GM23338 (cell line): Measurements from ENCODE around the gene DLK1. TPM values are rescaled to one million over a fixed set of nuclear protein-coding genes. Genes with fewer than 3 reads are reported as not detected.

ENCODE experiments used
- ATAC-seq: fragments of 200-7000 bp; cut with Tn5 transposase; 3 replicates; pipeline ENCODE4 v1.9.1; 2020
- DNase-seq: peaks from one replicate; pipeline ENCODE4 v3.0.0-alpha.2; 2015; ENCODE audit warnings: low spot score
- H2AFZ ChIP-seq: fragments of 200-600 bp; sonication (generic); 2 replicates; pipeline ENCODE4 v1.8.0; 2016; ENCODE audit warnings: antibody characterized with exemption, mild to moderate bottlenecking, moderate library complexity
- H3F3A ChIP-seq: fragments of 200-600 bp; sonication (generic); replicated peaks from 2 replicates; pipeline ENCODE4 v1.8.0; 2017; ENCODE audit warnings: antibody characterized with exemption, mixed run types, low read depth
- H3K27ac ChIP-seq: fragments of 200-600 bp; sonication (generic); 2 replicates; pipeline ENCODE4 v1.6.1; 2016; ENCODE audit warnings: low read depth
- H3K27me3 ChIP-seq: fragments of 200-600 bp; sonication (generic); 2 replicates; pipeline ENCODE4 v1.8.0; 2016; ENCODE audit warnings: mild to moderate bottlenecking, mixed run types, moderate library complexity; ENCODE audit not compliant: insufficient read depth
- H3K36me3 ChIP-seq: fragments of 200-600 bp; sonication (generic); 2 replicates; pipeline ENCODE4 v1.8.0; 2016; ENCODE audit warnings: mild to moderate bottlenecking; ENCODE audit not compliant: insufficient read depth
- H3K4me1 ChIP-seq: fragments of 200-600 bp; sonication (generic); 2 replicates; pipeline ENCODE4 v1.8.0; 2016; ENCODE audit warnings: mild to moderate bottlenecking, moderate library complexity; ENCODE audit not compliant: insufficient read depth
- H3K4me2 ChIP-seq: fragments of 200-600 bp; sonication (generic); 2 replicates; pipeline ENCODE4 v1.7.1; 2017; ENCODE audit warnings: mixed run types
- H3K4me3 ChIP-seq: fragments of 200-600 bp; sonication (generic); 2 replicates; pipeline ENCODE4 v1.6.1; 2016; ENCODE audit warnings: mixed run types
- H3K79me2 ChIP-seq: fragments of 200-600 bp; sonication (generic); replicated peaks from 2 replicates; pipeline ENCODE4 v1.8.0; 2017; ENCODE audit warnings: mild to moderate bottlenecking; ENCODE audit not compliant: insufficient read depth
- H3K9me2 ChIP-seq: fragments of 200-600 bp; sonication (generic); 2 replicates; pipeline ENCODE4 v1.8.0; 2017; ENCODE audit not compliant: insufficient read depth
- H4K20me1 ChIP-seq: fragments of 200-600 bp; sonication (generic); replicated peaks from 2 replicates; pipeline ENCODE4 v1.8.0; 2017; ENCODE audit warnings: mild to moderate bottlenecking; ENCODE audit not compliant: insufficient read depth
- H3K27ac Mint-ChIP-seq: 2 replicates; pipeline ENCODE4 v1.8.0; 2020; ENCODE audit warnings: inconsistent platforms, mild to moderate bottlenecking, moderate library complexity, mixed read lengths
- H3K27me3 Mint-ChIP-seq: 3 replicates; pipeline ENCODE4 v1.8.0; 2022; ENCODE audit warnings: low read depth, mild to moderate bottlenecking, moderate library complexity, mixed read lengths, inconsistent platforms; ENCODE audit not compliant: insufficient read depth, poor library complexity
- H3K36me3 Mint-ChIP-seq: 3 replicates; pipeline ENCODE4 v1.8.0; 2021; ENCODE audit warnings: low read depth, mild to moderate bottlenecking, inconsistent platforms, moderate library complexity, mixed read lengths
- H3K4me1 Mint-ChIP-seq: 3 replicates; pipeline ENCODE4 v1.8.0; 2020; ENCODE audit warnings: mild to moderate bottlenecking, inconsistent platforms, mixed read lengths
- H3K4me3 Mint-ChIP-seq: 3 replicates; pipeline ENCODE4 v1.8.0; 2021; ENCODE audit warnings: moderate library complexity, mild to moderate bottlenecking, inconsistent platforms, mixed read lengths
- H3K9me3 Mint-ChIP-seq: 3 replicates; pipeline ENCODE4 v1.8.0; 2020; ENCODE audit warnings: moderate library complexity, mild to moderate bottlenecking, inconsistent platforms, mixed read lengths
- CREB1 ChIP-seq: fragments of 250-450 bp; sonication (Bioruptor Pico); IDR thresholded peaks from 2 replicates; pipeline ENCODE4 v1.5.0; 2020; ENCODE audit warnings: low read depth, mild to moderate bottlenecking, moderate library complexity
- EZH2 ChIP-seq: fragments of 200-600 bp; sonication (generic); IDR thresholded peaks from one replicate; pipeline ENCODE4 v1.8.0; 2017; ENCODE audit warnings: antibody characterized with exemption, mild to moderate bottlenecking, low read depth; ENCODE audit not compliant: unreplicated experiment
- JUNB ChIP-seq: IDR thresholded peaks from one replicate; pipeline ENCODE4 v1.6.1; 2016; ENCODE audit warnings: antibody characterized with exemption; ENCODE audit not compliant: unreplicated experiment
- ZNF462 ChIP-seq: fragments of 250-450 bp; sonication (Bioruptor Pico); IDR thresholded peaks from 2 replicates; pipeline ENCODE4 v1.5.0; 2020; ENCODE audit warnings: mild to moderate bottlenecking, moderate library complexity
- polyA plus RNA-seq: library from polyadenylated mRNA; unstranded; fragments of >200 nt; fragmentation: Nextera tagmentation; extraction: Ambion mirVana; gene quantifications from 2 replicates; pipeline ENCODE4 v1.2.1, GENCODE V29; 2016
- total RNA-seq: library from RNA; depleted of rRNA; stranded (reverse); fragments of >200 nt; shearing (Covaris generic); gene quantifications from 2 replicates; pipeline ENCODE4 v1.2.3, GENCODE V29; 2014
- TF ChIP-seq, protein P1 (sequence below), 2 experiments: fragments of 200-600 bp in 1 of 2; sonication (generic) in 1 of 2; conservative IDR thresholded peaks; 2 replicates each; pipeline versions ENCODE4 v1.5.1 to v1.6.1; 2016 to 2017; ENCODE audit warnings: antibody characterized with exemption in 2 of 2, low read depth in 2 of 2, mild to moderate bottlenecking in 2 of 2, moderate library complexity in 1 of 2

The DLK1 gene
- total and polyA plus RNA-seq, 2 experiments from 2014 or later: 1.1 to 1.2 TPM

DNA sequence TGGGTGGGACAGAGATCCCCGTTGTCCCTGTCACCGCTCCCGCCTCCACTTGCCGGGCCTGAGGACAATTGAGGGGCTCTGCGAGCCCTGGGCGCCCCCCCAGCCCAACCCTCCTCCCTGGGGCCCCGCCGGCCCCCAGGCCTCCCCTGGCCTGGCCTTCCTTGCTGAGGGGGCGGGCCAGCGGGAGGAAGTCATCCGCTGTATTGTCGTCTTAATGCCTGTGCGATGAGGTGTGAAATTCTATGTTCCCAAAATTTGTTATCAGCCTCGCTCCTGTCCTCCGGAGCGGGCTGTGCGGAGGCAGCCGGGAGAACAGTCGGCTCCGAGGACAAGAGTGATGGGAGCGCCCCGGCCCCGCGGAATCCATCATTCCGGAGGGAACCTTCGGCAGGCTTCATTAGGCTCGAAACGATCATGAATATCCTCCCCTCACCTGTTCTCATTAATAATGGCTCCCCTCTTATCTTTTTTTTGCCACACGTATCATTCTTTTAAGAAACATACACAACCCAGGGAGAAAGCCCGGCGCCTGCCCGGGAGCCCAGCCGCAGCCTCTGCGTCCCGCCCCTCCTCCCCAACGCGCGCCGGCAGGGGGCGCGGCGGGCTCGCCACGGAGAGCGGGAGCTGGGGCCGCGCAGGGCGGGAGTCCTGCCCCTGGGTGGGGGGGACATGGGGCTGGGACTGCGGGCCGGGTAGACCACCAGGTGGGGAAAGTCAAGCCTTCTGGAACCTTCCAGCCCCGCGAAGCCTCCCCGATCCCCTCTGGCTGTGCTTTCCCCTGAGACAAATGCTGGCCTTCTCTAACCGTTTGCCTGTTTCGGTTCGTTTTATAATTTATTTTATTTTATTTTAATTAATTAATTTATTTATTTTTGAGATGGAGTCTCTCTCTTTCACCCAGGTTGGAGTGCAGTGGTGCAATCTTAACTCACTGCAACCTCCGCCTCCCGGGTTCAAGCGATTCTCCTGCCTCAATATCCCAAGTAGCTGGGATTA, 17.1 kb upstream of the DLK1 start:
- H3K27me3 ChIP-seq: peaks cover 23% of the 10 kb centered on the region
- Mint-ChIP-seq H3K4me1 (peaks cover 27% of the 10 kb centered on the region), H3K4me3 (peak overlapping the region; percentile 74), H3K36me3 (peaks cover 3% of the 10 kb centered on the region; the same call in 1 of the 3 replicates), H3K27ac (no peak overlapping the region), H3K9me3 (no peaks in the 10 kb centered on the region; the same call in 2 of the 3 replicates), H3K27me3 (peaks cover 31% of the 10 kb centered on the region)
- peak overlapping the region; percentile 48 for H3K4me3 ChIP-seq
- H3F3A ChIP-seq: no peaks in the 10 kb centered on the region
- TF ChIP-seq, protein P1, sequence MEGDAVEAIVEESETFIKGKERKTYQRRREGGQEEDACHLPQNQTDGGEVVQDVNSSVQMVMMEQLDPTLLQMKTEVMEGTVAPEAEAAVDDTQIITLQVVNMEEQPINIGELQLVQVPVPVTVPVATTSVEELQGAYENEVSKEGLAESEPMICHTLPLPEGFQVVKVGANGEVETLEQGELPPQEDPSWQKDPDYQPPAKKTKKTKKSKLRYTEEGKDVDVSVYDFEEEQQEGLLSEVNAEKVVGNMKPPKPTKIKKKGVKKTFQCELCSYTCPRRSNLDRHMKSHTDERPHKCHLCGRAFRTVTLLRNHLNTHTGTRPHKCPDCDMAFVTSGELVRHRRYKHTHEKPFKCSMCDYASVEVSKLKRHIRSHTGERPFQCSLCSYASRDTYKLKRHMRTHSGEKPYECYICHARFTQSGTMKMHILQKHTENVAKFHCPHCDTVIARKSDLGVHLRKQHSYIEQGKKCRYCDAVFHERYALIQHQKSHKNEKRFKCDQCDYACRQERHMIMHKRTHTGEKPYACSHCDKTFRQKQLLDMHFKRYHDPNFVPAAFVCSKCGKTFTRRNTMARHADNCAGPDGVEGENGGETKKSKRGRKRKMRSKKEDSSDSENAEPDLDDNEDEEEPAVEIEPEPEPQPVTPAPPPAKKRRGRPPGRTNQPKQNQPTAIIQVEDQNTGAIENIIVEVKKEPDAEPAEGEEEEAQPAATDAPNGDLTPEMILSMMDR (conservative IDR thresholded peaks at IDR 0.05; ENCODE audit: low read depth in 2 of 2): peak in 1 of 2 experiments; percentile 44; a peak in 3 of 4 replicates
- TF ChIP-seq EZH2: no peak
- no peak overlapping the region for H3K27ac ChIP-seq
- DNase-seq (peak; percentile 46), ATAC-seq (peak; percentile 16)
- peak overlapping the region; percentile 78 for H3K4me2 ChIP-seq
- H4K20me1 ChIP-seq: no peaks in the 10 kb centered on the region
- no peaks in the 10 kb centered on the region for H3K9me2 ChIP-seq
- H3K4me1 ChIP-seq: peaks cover 17% of the 10 kb centered on the region
- peak overlapping the region; percentile 99 for H2AFZ ChIP-seq
- H3K36me3 ChIP-seq: no peaks in the 10 kb centered on the region
- no peaks in the 10 kb centered on the region for H3K79me2 ChIP-seq

DNA sequence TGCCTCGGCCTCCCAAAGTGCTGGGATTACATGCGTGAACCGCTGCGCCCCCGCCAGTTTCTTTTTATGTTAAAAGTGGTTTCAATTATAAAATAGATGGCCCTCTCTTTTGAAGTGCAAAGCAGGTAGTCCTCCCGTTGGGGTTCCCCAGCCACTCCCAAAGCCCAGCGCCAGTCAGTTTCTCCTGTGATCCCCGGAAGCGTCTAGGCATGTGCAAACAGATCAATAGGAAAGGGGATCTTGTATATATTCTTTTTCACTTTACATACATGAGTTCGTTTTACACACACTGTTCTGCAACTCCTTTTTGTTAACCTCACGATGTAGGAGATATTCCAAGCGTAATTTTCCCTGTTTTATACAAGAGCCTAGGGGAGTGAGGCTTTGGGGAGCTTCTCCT, 16.3 kb upstream of the DLK1 start:
- Histone ChIP-seq H3K36me3 (no peaks in the 10 kb centered on the region), H3K4me3 (no peak overlapping the region), H3K79me2 (no peaks in the 10 kb centered on the region), H3K27ac (no peak overlapping the region), H3K27me3 (peaks cover 23% of the 10 kb centered on the region), H3K4me2 (peak overlapping the region; percentile 53), H4K20me1 (no peaks in the 10 kb centered on the region), H3K4me1 (peaks cover 17% of the 10 kb centered on the region), H3K9me2 (no peaks in the 10 kb centered on the region), H3F3A (no peaks in the 10 kb centered on the region), H2AFZ (no peak overlapping the region)
- no peak for DNase-seq
- peak overlapping the region; percentile 26; the same call in 1 of the 3 replicates for H3K4me3 Mint-ChIP-seq
- TF ChIP-seq JUNB (no peak), CREB1 (CRISPR knock-in tag) (no peak), ZNF462 (CRISPR knock-in tag) (no peak)
- peaks cover 27% of the 10 kb centered on the region for H3K4me1 Mint-ChIP-seq
- ATAC-seq: no peak
- no peaks in the 10 kb centered on the region; the same call in 2 of the 3 replicates for H3K9me3 Mint-ChIP-seq
- peaks cover 30% of the 10 kb centered on the region for H3K27me3 Mint-ChIP-seq
- H3K27ac Mint-ChIP-seq: no peak overlapping the region
- peaks cover 3% of the 10 kb centered on the region; the same call in 1 of the 3 replicates for H3K36me3 Mint-ChIP-seq
